ENCODE measurements around the gene TMEM94. TPM values are rescaled to one million over a fixed set of nuclear protein-coding genes. Genes with fewer than 3 reads are reported as not detected.

The TMEM94 gene
- total and polyA plus RNA-seq, 2 of the 13 experiments (the other 11 are each of a cell fraction or from before 2014, with no cell fraction given), result 32.6 to 134 TPM

DNA sequence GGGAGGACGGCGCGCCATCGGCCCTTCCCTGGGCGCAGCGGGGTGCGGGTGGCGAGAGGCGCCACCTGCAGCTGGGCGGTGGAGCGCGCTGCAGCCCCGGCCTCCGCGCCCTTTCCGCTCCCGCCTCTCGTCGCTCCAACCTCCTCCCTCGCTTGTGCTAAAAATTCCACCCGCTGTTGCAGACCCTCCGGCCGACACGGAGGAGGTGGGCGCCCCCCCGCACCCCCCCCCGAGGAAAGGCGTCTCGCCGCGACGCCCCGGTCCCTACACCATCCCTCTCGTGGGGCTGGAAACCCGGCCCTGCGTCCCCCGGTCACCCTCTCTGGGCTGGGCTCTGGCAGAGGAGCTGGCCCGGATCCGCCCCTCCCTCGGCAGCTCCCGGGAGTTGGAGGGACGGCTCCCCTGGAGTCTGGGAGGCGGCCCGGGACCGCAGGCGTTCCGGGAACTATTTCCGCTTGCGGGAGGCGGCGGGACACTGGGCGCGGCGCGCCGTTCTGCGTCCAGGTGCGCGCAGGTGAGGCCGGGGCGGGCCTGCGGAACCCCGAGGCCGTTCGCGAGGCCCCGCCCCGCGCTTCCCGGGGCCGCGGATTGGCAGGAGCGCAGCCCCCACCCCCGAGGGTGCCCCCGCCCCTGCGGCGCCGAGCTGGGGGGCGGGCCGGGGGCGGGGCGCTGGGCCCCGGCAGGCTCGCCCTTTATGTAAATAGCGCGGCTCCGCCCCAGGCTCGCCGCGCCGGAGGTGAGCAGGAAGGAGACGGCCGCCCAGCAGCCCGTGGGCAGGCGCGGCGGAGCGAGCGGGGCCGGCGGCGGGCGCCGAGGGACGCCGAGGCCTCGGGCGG, 68.8 kb downstream of the TMEM94 start, which contains the start of gene LLGL2 (continued):
- TF ChIP-seq ZNF687 (CRISPR knock-in tag; IDR thresholded peaks at IDR 0.05) (peak; percentile 88), DNMT3B (CRISPR knock-in tag; conservative IDR thresholded peaks at IDR 0.05) (no peak), MED1 (CRISPR knock-in tag; IDR thresholded peaks at IDR 0.05) (peak; percentile 58), ZNF333 (CRISPR knock-in tag; IDR thresholded peaks at IDR 0.05; ENCODE audit: borderline replicate concordance) (0 out of 2 replicates have a peak, but pooled peaks have one; percentile 61), RFX1 (IDR thresholded peaks at IDR 0.05) (no peak), HDAC1 (CRISPR knock-in tag; IDR thresholded peaks at IDR 0.05) (peak; percentile 76), THAP11 (CRISPR knock-in tag; IDR thresholded peaks at IDR 0.05) (peak; percentile 11; the same call in 1 of the 2 replicates), U2AF2 (IDR thresholded peaks at IDR 0.05; ENCODE audit: low read depth, low read length) (no peak), MXD4 (CRISPR knock-in tag; IDR thresholded peaks at IDR 0.05) (peak; percentile 88; the same call in 1 of the 2 replicates), ETS1 (CRISPR knock-in tag; IDR thresholded peaks at IDR 0.05) (peak; percentile 95), ONECUT2 (CRISPR knock-in tag; IDR thresholded peaks at IDR 0.05) (0 out of 2 replicates have a peak, but pooled peaks have one; percentile 7), ZNF160 (CRISPR knock-in tag; IDR thresholded peaks at IDR 0.05) (peak; percentile 65; the same call in 1 of the 2 replicates), SPEN (CRISPR knock-in tag; IDR thresholded peaks at IDR 0.05; ENCODE audit: low read depth) (peak; percentile 86; the same call in 1 of the 2 replicates), HDAC2 (CRISPR knock-in tag; IDR thresholded peaks at IDR 0.05) (peak; percentile 66; the same call in 1 of the 2 replicates)
- TF ChIP-seq, protein P1, sequence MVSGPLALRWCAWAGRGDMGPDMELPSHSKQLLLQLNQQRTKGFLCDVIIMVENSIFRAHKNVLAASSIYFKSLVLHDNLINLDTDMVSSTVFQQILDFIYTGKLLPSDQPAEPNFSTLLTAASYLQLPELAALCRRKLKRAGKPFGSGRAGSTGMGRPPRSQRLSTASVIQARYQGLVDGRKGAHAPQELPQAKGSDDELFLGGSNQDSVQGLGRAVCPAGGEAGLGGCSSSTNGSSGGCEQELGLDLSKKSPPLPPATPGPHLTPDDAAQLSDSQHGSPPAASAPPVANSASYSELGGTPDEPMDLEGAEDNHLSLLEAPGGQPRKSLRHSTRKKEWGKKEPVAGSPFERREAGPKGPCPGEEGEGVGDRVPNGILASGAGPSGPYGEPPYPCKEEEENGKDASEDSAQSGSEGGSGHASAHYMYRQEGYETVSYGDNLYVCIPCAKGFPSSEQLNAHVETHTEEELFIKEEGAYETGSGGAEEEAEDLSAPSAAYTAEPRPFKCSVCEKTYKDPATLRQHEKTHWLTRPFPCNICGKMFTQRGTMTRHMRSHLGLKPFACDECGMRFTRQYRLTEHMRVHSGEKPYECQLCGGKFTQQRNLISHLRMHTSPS (CRISPR knock-in tag; IDR thresholded peaks at IDR 0.05; ENCODE audit: low read depth), result peak; percentile 31; the same call in 1 of the 2 replicates
- TF ChIP-seq, protein P2, sequence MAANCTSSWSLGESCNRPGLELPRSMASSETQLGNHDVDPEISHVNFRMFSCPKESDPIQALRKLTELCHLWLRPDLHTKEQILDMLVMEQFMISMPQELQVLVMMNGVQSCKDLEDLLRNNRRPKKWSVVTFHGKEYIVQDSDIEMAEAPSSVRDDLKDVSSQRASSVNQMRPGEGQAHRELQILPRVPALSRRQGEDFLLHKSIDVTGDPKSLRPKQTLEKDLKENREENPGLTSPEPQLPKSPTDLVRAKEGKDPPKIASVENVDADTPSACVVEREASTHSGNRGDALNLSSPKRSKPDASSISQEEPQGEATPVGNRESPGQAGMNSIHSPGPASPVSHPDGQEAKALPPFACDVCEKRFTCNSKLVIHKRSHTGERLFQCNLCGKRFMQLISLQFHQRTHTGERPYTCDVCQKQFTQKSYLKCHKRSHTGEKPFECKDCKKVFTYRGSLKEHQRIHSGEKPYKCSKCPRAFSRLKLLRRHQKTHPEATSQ (CRISPR knock-in tag; IDR thresholded peaks at IDR 0.05; ENCODE audit: borderline replicate concordance), result no peak

Measured in HepG2 (cell line).